ENCODE data around the gene ITGA2B. TPM values are rescaled to one million over a fixed set of nuclear protein-coding genes. Genes with fewer than 3 reads are reported as not detected.

ITGA2B gene
- total and polyA plus RNA-seq, 7 donors: 0.27 to 0.36 (median 0.34) TPM; not detected in 3

- DNase-seq: no peak
- no peaks in the 10 kb centered on the region for H3K9me3 ChIP-seq
- no peak overlapping the region for H3K4me3 ChIP-seq
- no peak overlapping the region for H3K27ac ChIP-seq
- no peak for TF ChIP-seq CTCF (IDR thresholded peaks at IDR 0.05)
- no peak for TF ChIP-seq EP300 (IDR thresholded peaks at IDR 0.05)
- TF ChIP-seq POLR2A (IDR thresholded peaks at IDR 0.05): no peak
- TF ChIP-seq POLR2AphosphoS5 (IDR thresholded peaks at IDR 0.05): no peak
- no peaks in the 10 kb centered on the region for H3K36me3 ChIP-seq
- no peaks in the 10 kb centered on the region for H3K27me3 ChIP-seq
- intact Hi-C loops (cut with DNase I): no loop called here
- WGBS, 2 donors: 43 to 56% methylated on average over 6 of the region's 6 CpGs
- no peaks in the 10 kb centered on the region for H3K4me1 ChIP-seq
These were observed 50.7 kb downstream of the ITGA2B start for GRCh38 chr17:44338702-44339101.

- no peaks in the 10 kb centered on the region for H3K27me3 ChIP-seq
- 52 to 59% methylated on average over 5 of the region's 5 CpGs for WGBS, 2 donors
- intact Hi-C loops (cut with DNase I): no loop called here
- no peaks in the 10 kb centered on the region for H3K9me3 ChIP-seq
- peaks cover 0 to 5% (median 1%) of the 10 kb centered on the region in 4 donors for H3K4me1 ChIP-seq
- no peak overlapping the region for H3K4me3 ChIP-seq
- H3K36me3 ChIP-seq: no peaks in the 10 kb centered on the region
- no peak for DNase-seq
- H3K27ac ChIP-seq: no peak overlapping the region
- TF ChIP-seq CTCF (IDR thresholded peaks at IDR 0.05) (no peak), POLR2AphosphoS5 (IDR thresholded peaks at IDR 0.05) (no peak), POLR2A (IDR thresholded peaks at IDR 0.05) (no peak), EP300 (IDR thresholded peaks at IDR 0.05) (no peak)
These were observed 53.5 kb downstream of the ITGA2B start for GRCh38 chr17:44335968-44336367.

GRCh38 chr17:44335564-44335963 is 53.9 kb downstream of the ITGA2B start:
- Histone ChIP-seq H3K36me3 (no peaks in the 10 kb centered on the region), H3K4me3 (no peak overlapping the region), H3K27ac (no peak overlapping the region), H3K4me1 (peaks cover 0 to 6% (median 2%) of the 10 kb centered on the region in 4 donors), H3K9me3 (no peaks in the 10 kb centered on the region), H3K27me3 (no peaks in the 10 kb centered on the region)
- no peak for DNase-seq
- WGBS, 2 donors: 81 to 86% methylated on average over 3 of the region's 3 CpGs
- TF ChIP-seq CTCF (IDR thresholded peaks at IDR 0.05) (no peak), POLR2A (IDR thresholded peaks at IDR 0.05) (no peak), POLR2AphosphoS5 (IDR thresholded peaks at IDR 0.05) (no peak), EP300 (IDR thresholded peaks at IDR 0.05) (no peak)
- intact Hi-C loops (cut with DNase I): no loop called here

- intact Hi-C loops (cut with DNase I): no loop called here
- no peaks in the 10 kb centered on the region for H3K36me3 ChIP-seq
- no peak overlapping the region for H3K4me3 ChIP-seq
- no peak overlapping the region for H3K27ac ChIP-seq
- no peaks in the 10 kb centered on the region for H3K9me3 ChIP-seq
- WGBS, 2 donors: 59 to 60% methylated on average over 3 of the region's 3 CpGs
- H3K4me1 ChIP-seq: peaks cover 0 to 6% (median 2%) of the 10 kb centered on the region in 4 donors
- no peak for DNase-seq
- H3K27me3 ChIP-seq: no peaks in the 10 kb centered on the region
- TF ChIP-seq CTCF (IDR thresholded peaks at IDR 0.05): no peak
- TF ChIP-seq POLR2AphosphoS5 (IDR thresholded peaks at IDR 0.05): no peak
- no peak for TF ChIP-seq POLR2A (IDR thresholded peaks at IDR 0.05)
- no peak for TF ChIP-seq EP300 (IDR thresholded peaks at IDR 0.05)
These were observed 54.7 kb downstream of the ITGA2B start for GRCh38 chr17:44334727-44335126.

- WGBS, 2 donors: 55 to 70% methylated on average over 2 of the region's 2 CpGs
These were observed 55.1 kb downstream of the ITGA2B start for GRCh38 chr17:44334315-44334714.

More at GRCh38 chr17:44334315-44334714, 55.1 kb downstream of the ITGA2B start:
- Histone ChIP-seq H3K9me3 (no peaks in the 10 kb centered on the region), H3K27me3 (no peaks in the 10 kb centered on the region), H3K4me1 (peaks cover 0 to 6% (median 2%) of the 10 kb centered on the region in 4 donors), H3K36me3 (no peaks in the 10 kb centered on the region), H3K4me3 (no peak overlapping the region), H3K27ac (no peak overlapping the region)
- TF ChIP-seq POLR2A (IDR thresholded peaks at IDR 0.05) (no peak), EP300 (IDR thresholded peaks at IDR 0.05) (no peak), CTCF (IDR thresholded peaks at IDR 0.05) (no peak), POLR2AphosphoS5 (IDR thresholded peaks at IDR 0.05) (no peak)
- DNase-seq: no peak
- intact Hi-C loops (cut with DNase I): no loop called here
